Smooth muscle cell (in vitro differentiated cells): Measurements from ENCODE around the gene A4GALT. TPM values are rescaled to one million over a fixed set of nuclear protein-coding genes. Genes with fewer than 3 reads are reported as not detected.
"Not testable (repeated sequence)": the region's sequence is repeated elsewhere in the genome, so short reads cannot be mapped to it uniquely, and the experiment has no call there.

ENCODE experiments used
- DNase-seq: peaks from one replicate; lab custom pipeline; 2025; ENCODE audit not compliant: unreplicated experiment; lab: John Stamatoyannopoulos, UW
- H2AFZ ChIP-seq: fragments of 200-600 bp; sonication (generic); 2 replicates; pipeline ENCODE4 v1.6.0; 2016; ENCODE audit warnings: antibody characterized with exemption, low read depth, mild to moderate bottlenecking
- H3F3A ChIP-seq: fragments of 200-600 bp; sonication (generic); 2 replicates; pipeline ENCODE4 v1.6.0; 2017; ENCODE audit warnings: antibody characterized with exemption, low read depth
- H3K27ac ChIP-seq: fragments of 200-600 bp; sonication (generic); 2 replicates; pipeline ENCODE4 v1.5.1; 2016; ENCODE audit warnings: low read depth, mild to moderate bottlenecking
- H3K27me3 ChIP-seq: fragments of 200-600 bp; sonication (generic); 2 replicates; pipeline ENCODE4 v1.6.1; 2016; ENCODE audit warnings: low read depth, mild to moderate bottlenecking
- H3K36me3 ChIP-seq: fragments of 200-600 bp; sonication (generic); 2 replicates; pipeline ENCODE4 v1.5.1; 2016; ENCODE audit warnings: low read depth
- H3K4me1 ChIP-seq: fragments of 200-600 bp; sonication (generic); 2 replicates; pipeline ENCODE4 v1.5.1; 2016; ENCODE audit warnings: low read depth
- H3K4me2 ChIP-seq: fragments of 200-600 bp; sonication (generic); 2 replicates; pipeline ENCODE4 v1.6.0; 2016; ENCODE audit warnings: mild to moderate bottlenecking
- H3K4me3 ChIP-seq: fragments of 200-600 bp; sonication (generic); 2 replicates; pipeline ENCODE4 v1.5.1; 2016; ENCODE audit warnings: mild to moderate bottlenecking
- H3K79me2 ChIP-seq: fragments of 200-600 bp; sonication (generic); 2 replicates; pipeline ENCODE4 v1.6.0; 2016; ENCODE audit warnings: low read depth, mild to moderate bottlenecking
- H3K9ac ChIP-seq: fragments of 200-600 bp; sonication (generic); 2 replicates; pipeline ENCODE4 v1.6.0; 2016; ENCODE audit warnings: low read depth
- H3K9me3 ChIP-seq: fragments of 200-600 bp; sonication (generic); replicated peaks from 2 replicates; pipeline ENCODE4 v1.5.1; 2016; ENCODE audit warnings: low read depth
- H4K20me1 ChIP-seq: fragments of 200-600 bp; sonication (generic); 2 replicates; pipeline ENCODE4 v1.6.0; 2016; ENCODE audit warnings: low read depth
- WGBS: methylation state at CpG from one replicate; pipeline ENCODE4 v1.1.7; 2016; ENCODE audit warnings: low lambda C conversion rate; 5-methylcytosine and 5-hydroxymethylcytosine counted together
- polyA plus RNA-seq: library from polyadenylated mRNA; unstranded; fragments of >200 nt; fragmentation: Nextera tagmentation; extraction: Ambion mirVana; gene quantifications from 2 replicates; pipeline ENCODE4 v1.2.1, GENCODE V29; 2016
- total RNA-seq: library from RNA; depleted of rRNA; stranded (reverse); fragments of >200 nt; gene quantifications from 2 replicates; pipeline ENCODE4 v1.2.3, GENCODE V29; 2014
- TF ChIP-seq, protein P1 (sequence below): fragments of 200-600 bp; sonication (generic); IDR thresholded peaks from 2 replicates; pipeline ENCODE4 v1.5.1; 2017; ENCODE audit warnings: borderline replicate concordance, mild to moderate bottlenecking, antibody characterized with exemption; ENCODE audit not compliant: insufficient read depth, poor library complexity, severe bottlenecking

A4GALT gene
- total and polyA plus RNA-seq, 2 experiments from 2014 or later, result 0.99 to 1.6 TPM

DNA sequence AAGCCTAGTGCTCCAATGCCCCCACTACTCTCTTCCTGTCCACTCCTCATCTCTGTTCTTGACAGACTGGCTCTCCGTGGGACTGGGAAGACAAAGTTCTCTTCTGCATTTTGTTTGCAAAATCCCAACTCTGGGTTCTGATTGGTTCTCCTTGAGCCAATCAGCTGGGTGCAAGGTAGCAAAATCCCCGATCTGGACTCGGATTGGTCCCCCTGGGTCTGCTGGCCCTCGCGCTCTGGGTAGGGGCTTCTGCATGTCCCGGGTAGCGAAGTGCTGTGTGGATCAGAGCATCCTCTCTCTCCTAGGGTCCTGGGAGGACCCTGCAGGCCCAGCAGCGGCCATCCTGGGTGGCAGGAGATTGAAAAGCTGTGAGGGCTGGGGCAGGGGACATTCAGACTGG is 22.3 kb upstream of the A4GALT start:
- H4K20me1 ChIP-seq, result no peaks in the 10 kb centered on the region
- no peak overlapping the region for H2AFZ ChIP-seq
- 89% methylated on average over 8 of the region's 8 CpGs for WGBS
- no peak overlapping the region for H3K27ac ChIP-seq
- H3F3A ChIP-seq, result peaks cover 10% of the 10 kb centered on the region
- no peak overlapping the region for H3K9ac ChIP-seq
- TF ChIP-seq, protein P1, sequence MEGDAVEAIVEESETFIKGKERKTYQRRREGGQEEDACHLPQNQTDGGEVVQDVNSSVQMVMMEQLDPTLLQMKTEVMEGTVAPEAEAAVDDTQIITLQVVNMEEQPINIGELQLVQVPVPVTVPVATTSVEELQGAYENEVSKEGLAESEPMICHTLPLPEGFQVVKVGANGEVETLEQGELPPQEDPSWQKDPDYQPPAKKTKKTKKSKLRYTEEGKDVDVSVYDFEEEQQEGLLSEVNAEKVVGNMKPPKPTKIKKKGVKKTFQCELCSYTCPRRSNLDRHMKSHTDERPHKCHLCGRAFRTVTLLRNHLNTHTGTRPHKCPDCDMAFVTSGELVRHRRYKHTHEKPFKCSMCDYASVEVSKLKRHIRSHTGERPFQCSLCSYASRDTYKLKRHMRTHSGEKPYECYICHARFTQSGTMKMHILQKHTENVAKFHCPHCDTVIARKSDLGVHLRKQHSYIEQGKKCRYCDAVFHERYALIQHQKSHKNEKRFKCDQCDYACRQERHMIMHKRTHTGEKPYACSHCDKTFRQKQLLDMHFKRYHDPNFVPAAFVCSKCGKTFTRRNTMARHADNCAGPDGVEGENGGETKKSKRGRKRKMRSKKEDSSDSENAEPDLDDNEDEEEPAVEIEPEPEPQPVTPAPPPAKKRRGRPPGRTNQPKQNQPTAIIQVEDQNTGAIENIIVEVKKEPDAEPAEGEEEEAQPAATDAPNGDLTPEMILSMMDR, result no peak
- peaks cover 5% of the 10 kb centered on the region for H3K4me1 ChIP-seq
- no peaks in the 10 kb centered on the region for H3K9me3 ChIP-seq
- H3K79me2 ChIP-seq, result no peaks in the 10 kb centered on the region
- H3K36me3 ChIP-seq, result no peaks in the 10 kb centered on the region
- DNase-seq, result no peak
- H3K4me3 ChIP-seq, result no peak overlapping the region
- H3K27me3 ChIP-seq, result no peaks in the 10 kb centered on the region
- H3K4me2 ChIP-seq, result no peak overlapping the region

DNA sequence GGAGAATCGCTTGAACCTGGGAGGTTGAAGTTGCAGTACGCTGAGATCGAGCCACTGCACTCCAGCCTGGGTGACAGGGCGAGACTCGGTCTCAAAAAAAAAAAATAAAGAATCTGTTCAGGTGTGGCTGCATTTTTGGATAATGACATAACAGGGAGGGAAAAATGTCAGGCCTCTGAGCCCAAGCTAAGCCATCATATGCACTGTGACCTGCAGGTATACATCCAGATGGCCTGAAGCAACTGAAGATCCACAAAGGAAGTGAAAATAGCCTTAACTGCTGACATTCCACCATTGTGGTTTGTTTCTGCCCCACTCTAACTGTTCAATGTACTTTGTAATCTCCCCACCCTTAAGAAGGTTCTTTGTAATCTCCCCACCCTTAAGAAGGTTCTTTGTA is 19.6 kb upstream of the A4GALT start:
- not testable (repeated sequence) for H3K27me3 ChIP-seq, H3K9me3 ChIP-seq, H3K4me3 ChIP-seq, H2AFZ ChIP-seq, H3F3A ChIP-seq, H3K79me2 ChIP-seq, H3K36me3 ChIP-seq, DNase-seq, H4K20me1 ChIP-seq, H3K4me1 ChIP-seq, H3K4me2 ChIP-seq, H3K9ac ChIP-seq
- 84% methylated on average over 5 of the region's 5 CpGs for WGBS
- peak overlapping the region; percentile 47 for H3K27ac ChIP-seq

DNA sequence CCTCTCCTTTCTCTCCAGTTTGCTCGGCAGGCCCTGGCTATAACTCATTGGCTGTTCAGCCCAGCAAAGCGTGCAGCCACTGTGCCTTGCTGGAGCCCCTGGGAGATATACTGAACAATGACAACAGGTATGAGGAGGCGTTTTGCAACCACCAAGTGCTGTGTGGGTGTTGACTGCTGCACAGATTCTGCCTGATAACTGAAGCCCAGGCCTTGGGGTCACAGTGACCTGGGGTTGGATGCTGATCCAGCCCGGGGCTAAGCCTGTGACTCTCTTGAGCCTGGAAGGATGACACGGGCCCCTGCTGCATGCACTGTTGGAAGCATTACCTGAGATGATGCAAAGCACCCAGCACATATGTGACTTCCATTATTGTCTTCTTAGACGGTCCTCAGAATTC is 13.7 kb upstream of the A4GALT start:
- no peak overlapping the region for H3K9ac ChIP-seq
- H3K4me1 ChIP-seq, result no peaks in the 10 kb centered on the region
- no peaks in the 10 kb centered on the region for H3K27me3 ChIP-seq
- no peaks in the 10 kb centered on the region for H3F3A ChIP-seq
- no peaks in the 10 kb centered on the region for H3K79me2 ChIP-seq
- H3K9me3 ChIP-seq, result no peaks in the 10 kb centered on the region
- no peak overlapping the region for H3K4me2 ChIP-seq
- H3K36me3 ChIP-seq, result no peaks in the 10 kb centered on the region
- no peaks in the 10 kb centered on the region for H4K20me1 ChIP-seq
- no peak for DNase-seq
- no peak overlapping the region for H2AFZ ChIP-seq
- no peak overlapping the region for H3K27ac ChIP-seq
- TF ChIP-seq, protein P1, result no peak
- WGBS, result 85% methylated on average over 6 of the region's 6 CpGs
- no peak overlapping the region for H3K4me3 ChIP-seq

DNA sequence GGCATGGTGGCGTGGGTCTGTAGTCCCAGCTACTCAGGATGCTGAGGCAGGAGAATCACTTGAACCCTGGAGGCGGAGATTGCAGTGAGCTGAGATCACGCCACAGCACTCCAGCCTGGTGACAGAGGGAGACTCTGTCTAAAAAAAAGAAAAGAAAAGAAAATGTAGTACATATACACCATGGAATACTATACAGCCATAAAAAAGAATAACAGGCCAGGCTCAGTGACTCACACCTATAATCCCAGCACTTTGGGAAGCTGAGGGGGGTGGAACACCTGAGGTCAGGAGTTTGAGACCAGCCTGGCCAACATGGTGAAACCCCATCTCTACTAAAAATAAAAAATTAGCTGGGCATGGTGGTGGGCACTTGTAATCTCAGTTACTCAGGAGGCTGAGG is 12.7 kb upstream of the A4GALT start:
- not testable (repeated sequence) for H4K20me1 ChIP-seq, H3K79me2 ChIP-seq, H3K9ac ChIP-seq, H2AFZ ChIP-seq, H3K9me3 ChIP-seq, H3K4me3 ChIP-seq, H3K4me1 ChIP-seq, H3K27ac ChIP-seq, H3K27me3 ChIP-seq, H3K36me3 ChIP-seq, H3K4me2 ChIP-seq, H3F3A ChIP-seq, DNase-seq
- WGBS, result 95% methylated on average over 3 of the region's 3 CpGs

DNA sequence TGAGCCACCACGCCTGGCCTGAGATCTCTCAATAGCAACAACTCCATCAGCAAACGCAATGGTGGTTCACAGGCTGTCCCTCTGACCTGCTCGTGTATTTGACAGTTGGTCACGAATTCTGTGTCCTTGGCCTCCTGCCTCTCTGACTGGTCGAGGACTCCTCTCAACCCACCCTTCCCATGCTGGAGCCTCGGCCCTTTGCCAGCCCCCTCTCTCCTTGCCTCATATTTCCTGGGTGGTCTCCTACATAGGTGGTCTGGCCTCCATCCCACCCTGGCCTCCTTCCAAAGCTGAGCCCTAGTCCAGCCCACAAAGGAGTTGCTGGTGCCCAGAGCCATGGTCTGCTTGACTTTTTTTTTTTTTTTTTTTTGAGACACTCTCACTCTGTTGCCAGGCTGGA is 11.4 kb upstream of the A4GALT start:
- DNase-seq, result no peak
- Histone ChIP-seq H3K36me3 (no peaks in the 10 kb centered on the region), H3K4me2 (no peak overlapping the region), H3K4me3 (no peak overlapping the region), H2AFZ (no peak overlapping the region), H3K79me2 (no peaks in the 10 kb centered on the region), H3K9me3 (no peaks in the 10 kb centered on the region), H3K27me3 (no peaks in the 10 kb centered on the region), H4K20me1 (no peaks in the 10 kb centered on the region), H3K27ac (no peak overlapping the region), H3F3A (no peaks in the 10 kb centered on the region), H3K4me1 (no peaks in the 10 kb centered on the region), H3K9ac (no peak overlapping the region)
- WGBS, result 89% methylated on average over 6 of the region's 6 CpGs
- TF ChIP-seq, protein P1, result no peak
